Cerebellar nuclear complex (tissue), 1 donor: ENCODE data around the gene PTGES.

Source experiments
- DNase-seq, 2 experiments: peaks; one replicate each; lab custom pipeline; 2025; lab: John Stamatoyannopoulos, UW

The PTGES gene

GRCh38 chr9:129716091-129716490 is 36.8 kb downstream of the PTGES start:
- DNase-seq: no peak

GRCh38 chr9:129714511-129715061 is 38.3 kb downstream of the PTGES start:
- no peak for DNase-seq

GRCh38 chr9:129713402-129713679 is 39.5 kb downstream of the PTGES start:
- DNase-seq: no peak

GRCh38 chr9:129712634-129713401 is 40.0 kb downstream of the PTGES start:
- no peak for DNase-seq

GRCh38 chr9:129710169-129710453 is 42.7 kb downstream of the PTGES start:
- DNase-seq: no peak

GRCh38 chr9:129709438-129710168 is 43.2 kb downstream of the PTGES start:
- DNase-seq: no peak

GRCh38 chr9:129708793-129709192 is 44.0 kb downstream of the PTGES start:
- no peak for DNase-seq

- no peak for DNase-seq
These were observed 48.0 kb downstream of the PTGES start for GRCh38 chr9:129704807-129705206.

- DNase-seq: no peak
These were observed 49.0 kb downstream of the PTGES start for GRCh38 chr9:129703667-129704355.

GRCh38 chr9:129702589-129703520 is 50.0 kb downstream of the PTGES start:
- DNase-seq: no peak

GRCh38 chr9:129701549-129701948 is 51.3 kb downstream of the PTGES start:
- DNase-seq: no peak

GRCh38 chr9:129701054-129701453 is 51.8 kb downstream of the PTGES start:
- DNase-seq: no peak

GRCh38 chr9:129698254-129698757 is 54.5 kb downstream of the PTGES start:
- DNase-seq: no peak

GRCh38 chr9:129697656-129698253 is 55.1 kb downstream of the PTGES start:
- no peak for DNase-seq

- DNase-seq: no peak
These were observed 55.7 kb downstream of the PTGES start for GRCh38 chr9:129696944-129697655.

GRCh38 chr9:129695870-129696269 is 57.0 kb downstream of the PTGES start:
- no peak for DNase-seq

- DNase-seq: no peak
These were observed 58.6 kb downstream of the PTGES start for GRCh38 chr9:129694243-129694646.

GRCh38 chr9:129693741-129694140 is 59.1 kb downstream of the PTGES start:
- DNase-seq: no peak

GRCh38 chr9:129692534-129692933 is 60.3 kb downstream of the PTGES start:
- DNase-seq: no peak
